GM18867 (cell line): Measurements from ENCODE around the gene URB1.
"Not testable (repeated sequence)": the region's sequence is repeated elsewhere in the genome, so short reads cannot be mapped to it uniquely, and the experiment has no call there.

ENCODE experiments used
- ATAC-seq: cut with Tn5 transposase; IDR thresholded peaks from one replicate; pipeline ENCODE4 v1.9.1; 2021; ENCODE audit warnings: mild to moderate bottlenecking, moderate library complexity; ENCODE audit not compliant: unreplicated experiment

The URB1 gene

DNA sequence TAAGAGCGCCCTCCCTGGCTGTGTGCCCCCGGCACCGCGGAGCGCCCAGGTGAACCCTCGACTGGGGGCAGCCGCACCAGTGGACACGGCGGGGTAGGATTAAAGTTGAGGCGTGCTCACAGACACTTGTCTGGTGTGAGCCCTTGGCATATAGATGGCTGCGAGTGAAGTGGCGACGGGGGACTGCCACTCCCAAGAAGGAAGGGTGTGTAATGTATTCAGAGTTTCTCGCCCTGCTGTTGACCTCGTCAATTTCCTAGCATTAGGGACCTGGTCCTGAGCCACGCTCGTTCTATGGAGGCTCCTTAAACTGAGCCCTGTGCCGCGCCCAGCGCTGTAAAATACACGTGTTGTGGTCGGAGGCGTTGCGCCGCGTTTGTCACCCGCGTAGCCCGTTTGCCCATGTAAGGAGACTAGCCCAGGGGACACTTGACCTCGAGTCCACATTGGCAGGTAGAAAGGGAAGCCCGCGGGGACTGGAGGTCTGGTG is 20.2 kb upstream of the URB1 start:
- no peak for ATAC-seq

DNA sequence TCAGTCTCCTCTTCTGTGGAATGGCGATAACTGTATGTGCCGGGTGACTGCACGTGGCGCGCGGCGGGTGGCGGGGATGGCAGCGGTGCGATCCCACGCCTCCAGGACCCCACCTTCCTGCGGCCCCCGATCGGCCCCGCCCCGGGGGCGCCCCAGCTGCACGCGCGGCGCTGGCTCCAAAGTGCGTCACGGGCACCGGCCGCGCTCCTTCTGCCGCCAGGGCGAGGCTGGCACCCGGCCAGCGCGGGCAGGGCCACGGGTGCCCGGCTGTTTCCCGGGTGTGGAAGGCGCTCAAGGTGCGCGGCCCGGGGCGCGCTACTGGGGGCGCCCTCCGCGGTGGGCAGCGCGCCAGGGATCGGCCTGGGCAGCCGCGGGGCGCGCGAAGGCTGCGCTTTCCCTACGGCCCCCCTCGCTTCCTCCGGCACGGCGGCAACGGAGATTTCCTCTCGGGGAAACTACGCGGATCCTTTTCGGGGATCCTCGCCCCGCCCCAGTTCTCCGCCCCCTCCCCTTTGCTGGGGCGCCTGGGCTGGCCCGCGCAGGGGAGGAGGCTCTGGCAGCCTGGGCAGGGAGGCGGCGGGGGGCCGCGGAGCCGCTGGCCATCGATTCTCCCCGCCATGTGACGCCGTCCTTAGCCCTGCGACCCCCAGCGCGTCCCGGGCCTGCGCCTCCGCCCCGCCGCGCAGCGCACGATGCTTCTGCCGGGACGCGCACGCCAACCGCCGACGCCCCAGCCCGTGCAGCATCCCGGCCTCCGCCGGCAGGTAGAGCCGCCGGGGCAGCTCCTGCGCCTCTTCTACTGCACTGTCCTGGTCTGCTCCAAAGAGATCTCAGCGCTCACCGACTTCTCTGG is 19.6 kb upstream of the URB1 start, which contains the start of gene EVA1C:
TSS of gene EVA1C (plus strand) at position 545 of the 853 bp plus-strand sequence. CDS start at position 693, 148 bp downstream.
- no peak for ATAC-seq

DNA sequence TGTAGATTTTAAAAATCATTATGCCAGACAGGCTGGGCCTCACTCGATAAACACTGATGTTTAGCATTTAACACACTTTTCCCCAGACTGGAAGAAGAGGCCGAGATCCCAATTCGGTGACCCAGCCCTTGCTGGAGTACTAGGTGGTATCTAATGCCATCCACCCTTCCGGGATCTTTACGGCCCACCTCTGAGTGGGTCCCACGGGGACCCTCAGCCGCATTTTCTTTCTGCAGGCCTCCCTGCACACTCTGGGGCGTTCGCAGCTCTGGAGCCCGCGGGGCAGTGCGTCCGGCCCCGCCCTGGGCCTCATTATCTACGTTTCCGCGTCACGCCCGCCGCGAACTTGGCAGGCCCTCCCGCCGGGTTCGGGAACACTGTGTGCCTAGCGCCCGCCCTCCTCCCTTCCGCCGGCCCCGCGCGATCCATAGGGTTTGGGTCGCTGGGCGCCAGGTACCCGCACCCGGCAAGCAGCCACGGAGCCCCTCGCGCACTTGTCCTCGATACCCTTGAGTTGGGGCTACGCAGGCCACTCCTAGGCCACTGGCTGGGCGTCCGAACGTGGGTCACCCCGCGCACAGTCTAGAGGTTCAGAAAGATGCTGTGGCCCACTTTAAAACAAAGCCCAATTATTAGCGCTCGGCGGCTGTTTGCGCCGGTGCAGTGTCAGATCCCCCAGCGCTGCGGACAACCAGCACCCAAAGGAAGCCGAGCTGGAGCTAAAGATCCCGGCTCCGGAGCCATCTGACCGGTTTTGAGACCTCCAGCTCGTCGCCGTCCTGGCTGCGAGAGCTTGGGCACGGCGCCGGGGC is 18.7 kb upstream of the URB1 start:
- ATAC-seq, result no peak

DNA sequence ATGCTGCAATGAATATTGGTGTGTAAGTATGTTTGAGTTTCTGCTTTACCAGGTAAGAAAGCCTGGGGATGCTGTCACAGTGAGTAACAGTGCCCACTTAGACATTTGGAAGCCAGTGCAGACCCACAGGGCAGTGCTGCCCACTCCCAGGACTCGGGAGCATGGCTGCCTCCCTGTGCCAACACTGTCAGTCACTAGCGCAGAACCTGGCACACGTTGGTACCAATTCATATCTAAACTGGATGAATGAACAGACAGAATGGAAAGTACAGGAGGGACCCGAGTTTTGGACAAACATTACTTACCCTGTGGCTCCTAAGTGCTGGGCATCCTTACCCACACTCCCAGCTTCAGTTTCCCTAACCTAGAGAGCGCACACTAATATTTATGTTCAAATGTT is 18.1 kb upstream of the URB1 start:
- ATAC-seq, result no peak

DNA sequence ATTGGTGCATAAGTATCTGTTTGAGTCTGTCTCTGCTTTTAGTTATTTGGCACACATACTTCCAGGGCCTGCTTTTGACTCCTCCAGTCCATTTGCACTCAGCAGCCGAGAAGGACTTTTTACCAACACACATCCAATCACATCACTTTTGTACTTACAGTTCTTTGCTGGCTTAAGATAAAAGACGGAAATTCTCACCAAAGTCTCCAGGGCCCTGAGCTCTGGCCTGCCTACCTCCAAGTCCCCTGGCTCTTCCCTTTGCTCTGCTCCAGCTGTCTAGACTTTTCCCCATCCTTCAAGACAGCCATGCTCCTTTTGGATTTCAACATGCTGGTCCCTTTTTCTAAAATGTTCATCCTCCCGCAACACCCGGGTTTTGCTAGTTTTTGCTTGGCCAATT is 17.5 kb upstream of the URB1 start:
- ATAC-seq, result no peak

DNA sequence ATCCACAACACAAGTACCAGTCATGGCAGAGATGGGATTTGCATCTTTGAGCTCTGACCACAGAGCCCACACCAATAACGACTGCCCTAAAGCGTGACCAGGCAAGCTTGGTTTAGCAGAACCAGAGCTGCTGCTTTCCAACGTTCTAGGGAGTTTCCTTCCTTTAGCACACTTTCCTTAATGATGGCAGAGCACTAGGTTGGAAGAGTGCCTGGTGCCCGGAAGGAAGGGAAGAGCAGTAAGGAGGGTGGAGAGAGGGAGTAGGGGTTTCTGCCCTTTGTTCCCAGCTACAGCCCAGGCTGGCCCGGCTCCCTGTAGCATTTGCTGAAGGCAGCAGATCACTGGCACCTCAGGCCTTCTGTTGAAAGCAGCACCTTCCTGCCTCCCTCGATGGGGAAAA is 13.6 kb upstream of the URB1 start:
- ATAC-seq, result no peak

DNA sequence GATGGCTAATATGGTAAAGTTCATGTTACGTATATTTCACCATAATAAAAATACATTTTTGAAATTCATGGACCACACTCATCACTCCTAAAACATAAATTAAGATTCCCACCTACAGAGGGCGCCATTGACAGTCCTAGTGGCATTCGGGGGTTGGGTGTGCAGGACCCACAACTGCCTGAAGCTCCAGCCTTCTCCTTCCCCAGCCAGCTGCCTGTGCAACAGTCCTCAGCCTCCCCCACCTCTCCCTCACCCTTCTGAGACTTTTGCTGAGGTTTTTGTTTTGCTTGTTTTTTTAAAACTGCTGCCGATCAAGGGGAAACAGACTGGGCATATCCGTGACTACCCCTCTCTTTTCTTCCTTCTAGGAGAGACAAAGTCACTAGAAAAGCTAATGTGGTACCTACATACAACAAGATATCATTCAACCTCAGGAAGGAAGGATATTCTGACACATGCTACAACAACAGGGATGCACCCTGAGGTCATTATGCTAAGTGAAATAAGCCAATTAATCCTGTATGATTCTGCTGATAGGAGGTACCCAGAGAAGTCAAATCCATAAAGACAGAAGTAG is 10.5 kb upstream of the URB1 start:
- no peak for ATAC-seq

DNA sequence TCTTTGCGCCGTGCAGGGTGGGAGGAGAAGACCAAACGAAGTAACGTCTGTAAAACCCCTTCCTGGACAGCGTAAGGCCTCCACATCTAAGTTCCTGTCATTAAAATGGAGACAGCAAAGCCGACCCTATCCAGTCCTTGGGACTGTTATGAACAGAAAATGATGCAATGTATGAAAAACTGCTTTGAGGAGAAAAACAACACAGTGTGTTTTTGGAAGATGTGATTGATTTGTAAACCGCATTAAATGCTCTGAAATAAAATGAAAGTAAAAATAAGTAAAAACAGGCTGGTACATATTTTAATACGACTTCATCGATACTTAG is 827 bp upstream of the URB1 start:
- ATAC-seq, result no peak

DNA sequence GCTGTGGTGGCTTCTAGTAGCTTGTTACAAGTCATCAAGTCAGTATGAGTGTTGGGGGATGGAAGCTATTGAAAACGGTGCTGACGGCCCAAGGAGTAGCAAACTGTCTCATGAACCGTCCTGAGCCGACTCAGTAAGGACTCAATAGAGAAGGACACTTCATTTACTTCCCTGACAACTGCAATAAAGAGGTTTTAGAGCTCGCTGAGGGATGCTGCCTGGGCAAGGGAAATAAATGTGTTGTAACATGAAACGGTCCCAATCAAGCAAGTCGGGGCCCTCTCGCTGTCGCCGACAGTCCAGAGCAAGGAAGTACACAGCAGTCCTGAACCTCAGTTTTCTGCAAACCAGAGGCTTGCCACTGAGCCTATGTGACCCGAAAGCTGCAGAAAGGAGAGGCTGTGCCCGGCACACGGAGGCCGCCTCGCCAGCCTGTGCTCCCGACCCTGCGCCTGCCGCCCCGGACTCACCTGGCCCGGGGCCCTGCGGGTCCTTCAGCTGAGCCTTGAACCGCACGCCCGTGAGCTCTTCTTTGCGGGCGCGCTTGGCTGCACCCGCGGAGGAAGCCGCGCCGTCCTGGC is 423 bp downstream of the URB1 start:
- peak; percentile 34 for ATAC-seq

DNA sequence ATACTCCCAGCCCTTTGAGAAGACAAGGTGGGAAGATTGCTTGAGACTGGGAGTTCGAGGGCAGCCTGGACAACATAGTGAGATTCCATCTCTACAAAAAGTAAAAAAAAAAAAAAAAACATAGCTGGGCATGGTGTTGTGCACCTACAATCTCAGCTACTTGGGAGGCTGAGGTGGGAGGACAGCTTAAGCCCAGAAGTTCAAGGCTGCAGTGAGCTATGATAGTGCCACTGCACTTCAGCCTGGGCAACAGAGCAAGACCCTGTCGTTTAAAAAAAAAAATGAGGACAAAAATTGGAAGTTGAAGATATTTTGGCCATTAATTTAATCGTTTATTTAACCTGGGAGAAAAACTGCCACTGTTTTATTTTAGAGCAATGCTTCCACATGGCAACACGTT is 1.1 kb downstream of the URB1 start:
- ATAC-seq, result no peak

DNA sequence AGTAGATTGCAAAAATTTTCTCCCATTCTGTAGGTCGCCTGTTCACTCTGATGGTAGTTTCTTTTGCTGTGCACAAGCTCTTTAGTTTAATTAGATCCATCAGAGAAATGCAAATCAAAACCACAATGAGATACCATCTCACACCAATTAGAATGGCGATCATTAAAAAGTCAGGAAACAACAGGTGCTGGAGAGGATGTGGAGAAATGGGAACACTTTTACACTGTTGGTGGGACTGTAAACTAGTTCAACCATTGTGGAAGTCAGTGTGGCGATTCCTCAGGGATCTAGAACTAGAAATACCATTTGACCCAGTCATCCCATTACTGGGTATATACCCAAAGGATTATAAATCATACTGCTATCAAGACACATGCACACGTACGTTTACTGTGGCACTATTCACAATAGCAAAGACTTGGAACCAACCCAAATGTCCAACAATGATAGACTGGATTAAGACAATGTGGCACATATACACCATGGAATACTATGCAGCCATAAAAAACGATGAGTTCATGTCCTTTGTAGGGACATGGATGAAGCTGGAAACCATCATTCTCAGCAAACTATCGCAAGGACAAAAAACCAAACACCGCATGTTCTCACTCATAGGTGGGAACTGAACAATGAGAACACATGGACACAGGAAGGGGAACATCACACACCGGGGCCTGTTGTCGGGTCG is 2.1 kb downstream of the URB1 start:
- not testable (repeated sequence) for ATAC-seq

DNA sequence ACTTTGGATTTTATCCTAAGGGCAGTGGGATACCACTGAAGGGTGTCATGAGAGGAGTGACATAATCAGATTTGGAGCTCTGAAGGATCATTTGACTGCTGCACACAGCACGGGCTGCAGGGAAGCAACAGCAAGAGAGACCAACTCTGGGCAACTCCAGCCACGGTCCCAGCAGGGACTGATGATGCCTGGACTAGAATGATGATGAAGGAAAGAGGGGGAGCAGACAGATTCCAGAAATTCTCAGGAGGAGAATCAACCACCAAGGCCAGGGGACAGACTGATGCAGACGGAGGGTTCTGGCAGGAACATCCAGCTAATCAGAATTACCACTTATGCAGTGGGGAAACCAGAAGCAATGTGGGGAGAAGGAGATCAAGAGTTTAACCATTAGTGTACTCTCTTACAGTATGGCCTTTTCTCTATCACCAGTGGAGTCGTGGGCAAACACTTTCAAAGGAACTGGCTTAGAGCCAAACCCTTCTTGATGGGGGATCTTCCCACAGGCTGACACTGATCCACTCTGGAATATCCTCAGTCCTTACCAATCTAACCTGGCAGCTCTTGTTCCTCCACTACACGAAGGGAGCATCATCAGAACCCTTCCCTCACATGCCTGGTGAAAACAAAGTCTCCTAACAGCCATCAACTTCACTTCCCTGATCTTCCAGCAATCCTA is 3.3 kb downstream of the URB1 start:
- no peak for ATAC-seq

DNA sequence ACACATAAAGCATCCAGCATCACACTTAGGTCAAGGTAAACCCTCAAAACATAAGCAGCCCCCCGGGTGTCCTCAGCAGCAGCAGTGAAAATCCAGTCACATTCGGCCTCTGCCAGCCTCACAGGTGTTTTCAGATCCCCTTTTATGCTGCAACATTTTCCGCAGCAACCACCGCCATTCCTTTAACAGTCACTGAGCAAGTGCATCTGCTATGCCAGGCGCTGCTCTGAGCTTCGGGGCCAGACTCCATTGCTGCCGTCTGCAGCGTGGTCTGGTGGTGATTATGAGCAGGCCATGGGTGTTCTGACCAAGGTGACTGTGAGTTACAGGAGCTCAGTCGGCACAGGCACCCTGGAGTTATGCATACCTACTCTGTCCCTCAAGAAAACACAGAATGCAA is 4.5 kb downstream of the URB1 start:
- no peak for ATAC-seq

DNA sequence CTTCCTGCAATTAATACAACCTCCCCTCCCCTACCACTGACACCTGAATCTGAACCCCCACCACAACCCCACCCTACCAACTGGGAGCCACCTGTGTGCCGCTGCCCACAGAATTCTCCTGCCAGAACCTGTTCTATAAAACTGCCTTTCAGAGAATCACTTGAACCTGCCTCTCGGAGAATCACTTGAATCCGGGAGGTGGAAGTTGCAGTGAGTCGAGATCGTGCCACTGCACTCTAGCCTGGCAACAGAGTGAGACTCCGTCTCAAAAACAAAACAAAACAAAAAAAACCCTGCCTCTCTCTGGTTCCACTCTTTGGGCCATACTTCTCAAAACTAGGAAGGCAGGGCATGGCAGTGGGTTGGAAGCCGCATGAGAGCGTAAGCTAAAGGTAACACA is 5.7 kb downstream of the URB1 start:
- no peak for ATAC-seq

DNA sequence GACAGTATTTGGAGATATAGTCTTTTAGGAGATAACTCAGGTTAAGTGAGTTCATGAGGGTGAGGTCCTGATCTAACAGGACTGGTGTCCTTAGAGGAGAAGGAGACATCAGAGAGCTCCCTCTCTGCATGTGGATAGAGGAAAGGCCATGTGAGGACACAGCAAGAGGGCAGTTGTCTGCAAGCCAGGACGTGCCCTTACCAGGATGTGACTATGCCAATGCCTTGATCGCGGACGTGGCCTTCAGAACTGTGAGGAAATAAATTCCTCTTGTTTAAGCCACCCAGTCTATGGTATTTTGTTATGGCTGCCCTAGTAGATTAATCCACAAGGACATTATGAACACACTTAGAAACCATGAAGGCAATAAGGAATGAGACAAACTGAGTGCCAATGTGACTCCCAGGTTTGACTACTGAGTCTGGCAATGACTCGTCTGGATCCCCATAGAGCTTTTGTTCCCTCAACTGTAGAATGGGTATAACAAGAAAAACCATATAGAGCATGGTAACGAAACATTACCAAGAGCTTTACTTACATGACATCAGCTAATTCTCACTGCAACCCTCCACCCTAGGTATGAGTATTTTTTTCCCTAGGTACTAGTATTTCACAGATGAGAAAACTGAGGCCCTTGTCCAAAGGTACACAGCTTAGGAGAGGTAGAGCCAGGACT is 6.5 kb downstream of the URB1 start:
- no peak for ATAC-seq

DNA sequence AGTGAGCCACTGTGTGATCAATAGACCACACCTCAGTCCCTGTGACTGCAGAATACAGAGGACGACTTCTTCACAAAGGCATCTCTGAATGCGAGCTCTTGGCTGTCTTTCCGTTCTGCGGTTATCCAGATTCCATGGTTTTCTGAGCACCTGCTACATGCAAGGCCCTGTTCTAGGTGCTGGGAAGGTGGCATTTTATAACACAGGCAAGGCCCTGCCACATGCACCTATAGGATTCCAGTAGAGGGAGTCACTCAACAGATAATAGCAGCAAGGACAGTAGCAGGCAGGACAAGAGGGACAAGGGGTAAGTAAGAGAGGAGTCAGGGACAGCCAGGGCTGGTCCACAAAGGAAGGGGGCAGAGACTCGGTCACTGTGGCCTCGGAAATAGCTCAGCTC is 9.0 kb downstream of the URB1 start:
- no peak for ATAC-seq

DNA sequence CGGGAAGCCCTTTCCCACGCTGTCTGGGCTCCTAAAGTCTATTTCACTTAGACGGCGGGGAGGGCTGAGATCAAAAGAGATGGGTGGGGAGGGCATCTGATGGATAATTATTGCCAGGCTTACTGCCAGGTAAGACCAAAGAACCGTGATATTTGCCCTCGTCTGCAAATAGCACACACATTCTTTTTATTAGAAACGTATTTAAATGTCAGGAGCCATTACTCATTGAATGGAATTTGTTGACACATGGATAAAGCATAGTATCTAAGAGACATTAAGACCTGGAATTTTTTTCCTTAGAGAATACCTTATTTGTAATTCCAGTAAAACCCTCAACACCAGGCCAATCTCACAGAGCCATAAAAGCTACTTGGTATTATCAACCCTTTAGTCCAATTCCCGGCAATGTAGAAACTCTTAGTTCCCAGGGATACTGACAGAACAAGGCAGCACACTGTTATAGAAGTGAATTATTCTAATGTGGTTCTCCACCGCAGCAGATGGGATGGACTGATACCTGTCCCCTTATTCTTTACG is 10.6 kb downstream of the URB1 start:
- no peak for ATAC-seq

DNA sequence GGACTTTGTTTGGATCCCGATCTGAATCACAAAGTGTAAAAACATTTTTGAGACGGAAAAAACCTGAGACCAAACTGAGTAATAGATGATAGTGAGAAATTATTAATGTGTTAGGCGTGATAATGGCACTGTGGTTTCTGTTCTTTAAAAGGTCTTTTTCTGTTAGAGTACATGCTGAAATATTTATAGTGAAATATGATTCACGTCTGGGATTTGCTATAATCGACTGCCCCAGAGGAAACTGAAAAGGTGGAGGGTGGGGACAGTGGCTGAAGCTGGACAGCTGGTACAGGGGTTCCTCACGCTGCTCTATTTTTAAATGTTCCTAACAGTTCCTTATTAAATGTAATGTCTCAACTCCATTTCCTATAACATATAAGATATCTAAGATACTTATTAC is 11.2 kb downstream of the URB1 start:
- no peak for ATAC-seq

DNA sequence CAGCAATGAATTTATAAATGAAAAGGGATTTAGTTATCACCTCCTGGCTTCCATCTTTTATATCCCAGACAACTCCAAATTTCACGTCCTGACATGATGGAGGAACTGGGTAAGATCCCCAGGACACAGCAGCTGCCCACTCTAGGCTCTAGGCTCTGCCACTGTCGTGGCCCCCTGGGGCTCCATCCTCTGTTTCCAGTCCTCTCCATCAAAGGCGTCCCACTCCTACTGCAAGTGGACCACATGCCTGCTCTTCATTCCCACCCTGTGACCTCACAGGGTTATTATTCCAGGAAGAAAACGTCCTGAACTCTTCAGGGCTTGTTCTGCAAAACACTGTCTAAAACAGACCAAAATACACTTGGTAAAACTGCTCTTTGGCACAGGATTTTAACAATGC is 11.9 kb downstream of the URB1 start:
- ATAC-seq, result no peak
